ENCODE measurements around the gene PRPF19.
"Not testable (repeated sequence)": the region's sequence is repeated elsewhere in the genome, so short reads cannot be mapped to it uniquely, and the experiment has no call there.

The PRPF19 gene

GRCh38 chr11:60910281-60910687 lies 3.9 kb upstream of the PRPF19 start:
- DNase-seq (ENCODE audit: insufficient read length, low spot score) (no peak), FAIRE-seq (peak; percentile 97)

GRCh38 chr11:60909680-60910280 lies 3.4 kb upstream of the PRPF19 start:
- DNase-seq (ENCODE audit: insufficient read length, low spot score); FAIRE-seq: not testable (repeated sequence)

- no peak for DNase-seq (ENCODE audit: insufficient read length, low spot score)
- no peak for FAIRE-seq
Measured at GRCh38 chr11:60908803-60909202, 2.4 kb upstream of the PRPF19 start.

- FAIRE-seq (no peak), DNase-seq (ENCODE audit: insufficient read length, low spot score) (no peak)
Measured at GRCh38 chr11:60905551-60906113, 753 bp downstream of the PRPF19 start.

GRCh38 chr11:60905047-60905446 lies 1.3 kb downstream of the PRPF19 start:
- no peak for DNase-seq (ENCODE audit: insufficient read length, low spot score)
- no peak for FAIRE-seq

- no peak for DNase-seq (ENCODE audit: insufficient read length, low spot score)
- no peak for FAIRE-seq
Measured at GRCh38 chr11:60902625-60903024, 3.8 kb downstream of the PRPF19 start.

GRCh38 chr11:60900673-60901404 lies 5.5 kb downstream of the PRPF19 start:
- FAIRE-seq (no peak), DNase-seq (ENCODE audit: insufficient read length, low spot score) (no peak)

- FAIRE-seq: no peak
Measured at GRCh38 chr11:60899977-60900376, 6.4 kb downstream of the PRPF19 start.

GRCh38 chr11:60899046-60899936 lies 7.1 kb downstream of the PRPF19 start:
- peak; percentile 78 for FAIRE-seq
- no peak for DNase-seq (ENCODE audit: insufficient read length, low spot score)

More at GRCh38 chr11:60899977-60900376, 6.4 kb downstream of the PRPF19 start:
- no peak for DNase-seq (ENCODE audit: insufficient read length, low spot score)

- FAIRE-seq (no peak), DNase-seq (ENCODE audit: insufficient read length, low spot score) (no peak)
Measured at GRCh38 chr11:60897496-60897895, 8.9 kb downstream of the PRPF19 start.

GRCh38 chr11:60895687-60896086 lies 10.7 kb downstream of the PRPF19 start:
- no peak for FAIRE-seq
- DNase-seq (ENCODE audit: insufficient read length, low spot score): no peak

- FAIRE-seq: no peak
Measured at GRCh38 chr11:60891103-60891741, 15.2 kb downstream of the PRPF19 start.

GRCh38 chr11:60890696-60891095 lies 15.7 kb downstream of the PRPF19 start:
- no peak for FAIRE-seq
- no peak for DNase-seq (ENCODE audit: insufficient read length, low spot score)

More at GRCh38 chr11:60891103-60891741, 15.2 kb downstream of the PRPF19 start:
- DNase-seq (ENCODE audit: insufficient read length, low spot score): no peak

GRCh38 chr11:60889869-60890311 lies 16.5 kb downstream of the PRPF19 start:
- FAIRE-seq (no peak), DNase-seq (ENCODE audit: insufficient read length, low spot score) (no peak)

GRCh38 chr11:60887556-60887955 lies 18.8 kb downstream of the PRPF19 start:
- DNase-seq (ENCODE audit: insufficient read length, low spot score) (no peak), FAIRE-seq (no peak)

- DNase-seq (ENCODE audit: insufficient read length, low spot score) (no peak), FAIRE-seq (no peak)
Measured at GRCh38 chr11:60880643-60881282, 25.6 kb downstream of the PRPF19 start.

GRCh38 chr11:60879971-60880588 lies 26.3 kb downstream of the PRPF19 start:
- no peak for DNase-seq (ENCODE audit: insufficient read length, low spot score)
- FAIRE-seq: no peak

GRCh38 chr11:60879104-60879503 lies 27.3 kb downstream of the PRPF19 start:
- DNase-seq (ENCODE audit: insufficient read length, low spot score): no peak
- FAIRE-seq: no peak

GRCh38 chr11:60878245-60879101 lies 27.9 kb downstream of the PRPF19 start:
- DNase-seq (ENCODE audit: insufficient read length, low spot score) (no peak), FAIRE-seq (no peak)
